ENCODE data around the gene SLC15A3. TPM values are rescaled to one million over a fixed set of nuclear protein-coding genes. Genes with fewer than 3 reads are reported as not detected.

Gene SLC15A3
- total and polyA plus RNA-seq, 8 donors, result 13.8 to 96.4 (median 18.2) TPM

DNA sequence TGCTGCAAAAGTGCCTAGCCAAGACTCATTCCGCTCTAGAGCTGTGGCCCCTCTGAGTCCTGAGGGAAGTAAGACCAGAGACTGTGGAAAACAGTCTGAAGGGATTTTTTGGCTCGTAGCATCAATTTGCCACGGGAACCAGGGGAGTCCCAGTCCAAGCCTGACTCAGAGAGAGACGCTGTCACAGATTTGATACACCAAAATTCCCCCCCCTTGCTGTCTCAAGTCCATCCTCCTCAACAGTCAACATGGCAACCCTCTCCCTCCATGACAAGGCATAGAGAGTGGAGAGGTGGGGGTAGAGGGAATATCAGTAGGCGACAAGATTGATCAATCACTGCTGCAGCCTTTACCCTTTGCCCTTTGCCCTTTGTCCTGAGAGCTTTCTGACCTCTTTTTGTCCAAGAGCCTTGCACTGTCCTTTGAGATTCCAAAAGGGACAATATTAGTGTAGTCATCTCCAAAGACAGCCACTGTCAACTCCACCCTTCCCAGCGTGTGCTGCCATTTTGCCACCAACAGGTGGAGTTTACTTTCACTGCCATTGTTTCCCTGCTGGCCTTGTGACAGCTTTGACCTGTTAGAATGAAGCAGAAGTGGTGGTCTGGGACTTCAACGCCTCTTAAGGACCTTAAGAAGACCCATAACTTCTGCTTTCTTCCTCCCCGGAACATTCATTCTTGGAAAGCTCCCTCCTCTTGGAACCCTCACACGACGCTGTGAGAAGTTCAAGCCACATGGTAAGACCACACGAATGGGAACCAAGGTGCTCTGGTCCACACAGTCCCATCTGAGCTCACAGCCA is 7.3 kb downstream of the SLC15A3 start:
- intact Hi-C loops (cut with DNase I), result no loop called here
- no peak overlapping the region for H3K27ac ChIP-seq
- DNase-seq, result peak in 1 of 4 donors; percentile 19
- TF ChIP-seq, protein P1, sequence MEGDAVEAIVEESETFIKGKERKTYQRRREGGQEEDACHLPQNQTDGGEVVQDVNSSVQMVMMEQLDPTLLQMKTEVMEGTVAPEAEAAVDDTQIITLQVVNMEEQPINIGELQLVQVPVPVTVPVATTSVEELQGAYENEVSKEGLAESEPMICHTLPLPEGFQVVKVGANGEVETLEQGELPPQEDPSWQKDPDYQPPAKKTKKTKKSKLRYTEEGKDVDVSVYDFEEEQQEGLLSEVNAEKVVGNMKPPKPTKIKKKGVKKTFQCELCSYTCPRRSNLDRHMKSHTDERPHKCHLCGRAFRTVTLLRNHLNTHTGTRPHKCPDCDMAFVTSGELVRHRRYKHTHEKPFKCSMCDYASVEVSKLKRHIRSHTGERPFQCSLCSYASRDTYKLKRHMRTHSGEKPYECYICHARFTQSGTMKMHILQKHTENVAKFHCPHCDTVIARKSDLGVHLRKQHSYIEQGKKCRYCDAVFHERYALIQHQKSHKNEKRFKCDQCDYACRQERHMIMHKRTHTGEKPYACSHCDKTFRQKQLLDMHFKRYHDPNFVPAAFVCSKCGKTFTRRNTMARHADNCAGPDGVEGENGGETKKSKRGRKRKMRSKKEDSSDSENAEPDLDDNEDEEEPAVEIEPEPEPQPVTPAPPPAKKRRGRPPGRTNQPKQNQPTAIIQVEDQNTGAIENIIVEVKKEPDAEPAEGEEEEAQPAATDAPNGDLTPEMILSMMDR (IDR thresholded peaks at IDR 0.05), result no peak
- no peak for ATAC-seq
- peaks cover 0 to 80% of the 10 kb centered on the region in 2 donors for H3K36me3 ChIP-seq
- H3K9me3 ChIP-seq, result no peaks in the 10 kb centered on the region
- no peaks in the 10 kb centered on the region for H3K27me3 ChIP-seq
- H3K4me3 ChIP-seq, result no peak overlapping the region
- H3K4me1 ChIP-seq, result peaks cover 4 to 32% of the 10 kb centered on the region in 2 donors

DNA sequence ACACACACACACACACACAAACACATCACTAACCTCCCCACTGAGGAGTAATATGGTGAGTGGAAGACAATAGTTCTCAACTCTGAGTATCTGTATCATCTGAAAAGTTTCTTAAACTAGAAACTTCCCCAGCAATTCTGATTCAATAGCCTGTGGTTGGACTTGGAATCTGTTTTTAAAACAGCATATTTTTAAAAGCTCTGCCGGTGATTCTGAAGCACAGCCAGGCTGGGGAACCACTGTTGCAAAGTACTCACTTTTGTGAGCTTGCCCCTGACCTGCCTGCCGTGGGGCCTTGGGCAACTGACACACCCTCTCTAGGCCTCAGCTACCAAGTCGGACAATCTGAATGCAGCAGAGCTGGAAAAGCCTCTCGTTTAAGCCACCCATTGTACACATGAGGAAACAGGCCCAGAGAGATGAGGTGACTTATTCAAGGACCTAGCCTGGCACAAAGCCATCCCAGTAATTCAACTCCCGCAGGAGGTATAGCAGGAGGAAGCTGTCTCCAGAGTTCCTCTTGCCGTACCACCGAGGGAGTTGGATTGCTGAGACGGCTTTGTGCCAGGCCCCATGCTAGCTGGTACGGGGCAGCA is 8.9 kb downstream of the SLC15A3 start:
- DNase-seq, result peak in 2 of 4 donors; percentile 45 to 78
- H3K27ac ChIP-seq, result peak overlapping the region in 1 of 2 donors; percentile 8
- H3K4me1 ChIP-seq, result peaks cover 4 to 16% of the 10 kb centered on the region in 2 donors
- no peak overlapping the region for H3K4me3 ChIP-seq
- TF ChIP-seq, protein P1 (IDR thresholded peaks at IDR 0.05), result no peak
- ATAC-seq, result peak; percentile 81
- H3K36me3 ChIP-seq, result peaks cover 0 to 97% of the 10 kb centered on the region in 2 donors
- no peaks in the 10 kb centered on the region for H3K27me3 ChIP-seq
- no peaks in the 10 kb centered on the region for H3K9me3 ChIP-seq
- intact Hi-C loops (cut with DNase I), result no loop called here

DNA sequence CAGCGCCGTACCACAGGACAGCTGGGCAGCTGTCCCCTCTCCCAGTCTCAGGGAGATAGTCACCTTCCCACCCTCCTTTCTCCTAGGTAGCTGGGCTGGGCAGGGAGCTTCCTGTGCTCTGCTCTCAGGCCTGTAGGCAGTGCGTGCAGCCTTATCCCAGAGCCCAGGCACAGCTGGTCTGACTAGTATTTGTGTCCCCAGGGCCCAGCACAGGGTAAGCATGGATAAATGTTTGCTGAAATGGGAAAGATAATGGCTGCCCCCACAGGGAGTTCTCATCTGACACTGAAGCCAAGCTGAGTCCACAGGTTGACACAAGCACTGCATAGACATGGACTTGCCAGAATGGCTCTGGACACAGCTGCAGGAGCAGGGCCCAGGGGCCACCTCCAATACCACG is 9.8 kb downstream of the SLC15A3 start:
- H3K4me3 ChIP-seq, result no peak overlapping the region
- H3K27ac ChIP-seq, result peak overlapping the region in 1 of 2 donors; percentile 13

DNA sequence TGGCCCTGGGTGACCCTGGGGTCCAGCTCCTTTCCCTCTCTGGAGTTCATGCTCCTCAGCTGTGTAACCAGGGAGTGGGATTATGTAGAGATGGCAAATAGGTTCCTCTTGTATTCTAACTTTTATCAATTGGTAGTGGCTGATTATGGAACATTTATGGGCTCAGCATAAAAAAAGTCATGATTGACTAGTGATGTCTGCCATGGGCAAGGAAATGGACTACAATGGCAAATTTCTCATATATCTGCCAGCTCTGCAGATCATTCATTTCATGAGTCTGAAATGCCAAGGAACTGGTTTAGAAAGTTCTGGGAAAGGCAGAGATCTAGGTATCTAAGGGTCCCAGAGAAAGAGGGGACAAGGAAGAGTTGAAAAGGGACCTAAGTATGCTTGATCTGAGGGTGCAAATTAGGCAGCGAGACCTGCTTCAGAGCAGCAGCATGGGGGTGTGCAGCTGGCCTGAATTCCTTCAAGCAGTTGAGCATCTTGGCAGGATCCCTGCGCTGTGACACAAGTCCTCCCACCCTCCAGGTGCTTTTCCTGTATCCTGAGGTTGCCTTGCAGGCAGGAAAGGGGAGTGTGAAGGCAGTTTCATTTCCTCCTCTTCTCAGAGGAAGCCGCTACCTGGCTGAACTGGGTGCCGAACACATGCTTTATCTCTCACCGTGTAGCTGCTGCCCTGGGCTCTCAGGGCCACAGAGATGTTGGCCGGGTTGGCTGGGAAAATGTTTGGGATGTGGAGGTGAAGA is 10.4 kb downstream of the SLC15A3 start:
- DNase-seq (peak in 1 of 4 donors; percentile 15), ATAC-seq (no peak)
- no peaks in the 10 kb centered on the region for H3K9me3 ChIP-seq
- H3K27me3 ChIP-seq, result no peaks in the 10 kb centered on the region
- intact Hi-C loops (cut with DNase I), result no loop called here
- H3K4me1 ChIP-seq, result peaks cover 4 to 12% of the 10 kb centered on the region in 2 donors
- peaks cover 0 to 99% of the 10 kb centered on the region in 2 donors for H3K36me3 ChIP-seq
- H3K4me3 ChIP-seq, result no peak overlapping the region
- no peak overlapping the region for H3K27ac ChIP-seq
- TF ChIP-seq, protein P1 (IDR thresholded peaks at IDR 0.05), result no peak

More for the DNA sequence above, 9.8 kb downstream of the SLC15A3 start:
- TF ChIP-seq, protein P1 (IDR thresholded peaks at IDR 0.05), result no peak
- H3K27me3 ChIP-seq, result no peaks in the 10 kb centered on the region
- no peak for ATAC-seq
- peaks cover 4 to 9% of the 10 kb centered on the region in 2 donors for H3K4me1 ChIP-seq
- H3K9me3 ChIP-seq, result no peaks in the 10 kb centered on the region
- H3K36me3 ChIP-seq, result peaks cover 0 to 99% of the 10 kb centered on the region in 2 donors
- intact Hi-C loops (cut with DNase I), result no loop called here
- peak in 1 of 4 donors; percentile 10 for DNase-seq

Measured in left lung (tissue), 10 donors.